T-helper 2 cell treated with Interferon-gamma antibody and Interleukin-4, amounts not matched to agents 5 μg/mL and 100 μg/mL, for 36 hours (primary cell): ENCODE data around the gene TMIGD1.
"Not testable (repeated sequence)": the region's sequence is repeated elsewhere in the genome, so short reads cannot be mapped to it uniquely, and the experiment has no call there.

Source experiments
- DNase-seq: peaks from one replicate; pipeline ENCODE4 v3.0.0; 2021; ENCODE audit warnings: low spot score
- H3K27ac Mint-ChIP-seq: one replicate; pipeline ENCODE4 v1.8.0; 2021; ENCODE audit warnings: mild to moderate bottlenecking, mixed read lengths
- H3K27me3 Mint-ChIP-seq: one replicate; pipeline ENCODE4 v1.8.0; 2021; ENCODE audit warnings: low read depth, mixed read lengths
- H3K36me3 Mint-ChIP-seq: one replicate; pipeline ENCODE4 v1.8.0; 2021; ENCODE audit warnings: low read depth, mixed read lengths
- H3K4me1 Mint-ChIP-seq: one replicate; pipeline ENCODE4 v1.8.0; 2021; ENCODE audit warnings: low read depth, mixed read lengths
- H3K4me3 Mint-ChIP-seq: one replicate; pipeline ENCODE4 v1.8.0; 2022; ENCODE audit warnings: mild to moderate bottlenecking, moderate library complexity, mixed read lengths
- H3K9me3 Mint-ChIP-seq: one replicate; pipeline ENCODE4 v1.8.0; 2021; ENCODE audit warnings: mixed read lengths

Gene TMIGD1

GRCh38 chr17:30347488-30347887, 13.6 kb upstream of the TMIGD1 start:
- Mint-ChIP-seq H3K27me3 (no peaks in the 10 kb centered on the region), H3K4me3 (no peak overlapping the region), H3K27ac (no peak overlapping the region), H3K9me3 (no peaks in the 10 kb centered on the region), H3K4me1 (peaks cover 2% of the 10 kb centered on the region), H3K36me3 (no peaks in the 10 kb centered on the region)
- DNase-seq, result no peak

- Mint-ChIP-seq H3K4me3 (no peak overlapping the region), H3K36me3 (no peaks in the 10 kb centered on the region), H3K9me3 (no peaks in the 10 kb centered on the region), H3K27me3 (no peaks in the 10 kb centered on the region), H3K4me1 (peaks cover 2% of the 10 kb centered on the region), H3K27ac (no peak overlapping the region)
- no peak for DNase-seq
Observed at GRCh38 chr17:30346221-30346795, 12.5 kb upstream of the TMIGD1 start.

DNA sequence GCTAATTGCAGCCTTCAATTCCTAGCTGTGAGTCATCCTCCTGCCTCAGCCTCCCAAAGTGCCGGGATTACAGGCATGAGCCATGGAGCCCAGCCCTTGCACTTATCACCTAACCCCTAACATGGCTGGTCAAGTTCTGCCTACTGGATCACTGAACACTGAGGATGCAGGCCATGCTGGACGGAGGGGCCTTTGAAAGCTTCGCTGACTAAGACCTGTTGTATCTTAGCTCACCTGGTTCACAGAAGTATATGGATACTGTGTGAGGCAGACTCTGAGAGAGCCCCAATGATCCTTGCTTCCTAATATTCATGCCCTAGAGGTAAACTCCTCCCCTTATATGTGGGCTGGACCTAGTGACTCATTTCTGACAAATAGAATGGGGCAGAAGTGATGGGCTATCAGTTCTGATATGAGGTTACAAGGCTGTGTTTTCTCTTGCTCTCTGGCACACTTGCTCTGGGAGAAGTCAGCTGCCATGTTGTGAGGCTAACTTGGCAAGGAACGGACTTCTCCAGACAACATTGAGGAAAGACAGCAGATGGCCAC, 11.7 kb upstream of the TMIGD1 start:
- Mint-ChIP-seq H3K27ac (no peak overlapping the region), H3K4me3 (no peak overlapping the region), H3K27me3 (no peaks in the 10 kb centered on the region)

GRCh38 chr17:30345089-30345433, 11.2 kb upstream of the TMIGD1 start:
- Mint-ChIP-seq H3K4me1 (peaks cover 4% of the 10 kb centered on the region), H3K9me3 (no peaks in the 10 kb centered on the region), H3K27ac (no peak overlapping the region), H3K4me3 (no peak overlapping the region), H3K27me3 (no peaks in the 10 kb centered on the region), H3K36me3 (no peaks in the 10 kb centered on the region)
- DNase-seq, result no peak

More for the DNA sequence above, 11.7 kb upstream of the TMIGD1 start:
- H3K9me3 Mint-ChIP-seq, result no peaks in the 10 kb centered on the region
- peaks cover 2% of the 10 kb centered on the region for H3K4me1 Mint-ChIP-seq
- H3K36me3 Mint-ChIP-seq, result no peaks in the 10 kb centered on the region
- DNase-seq, result peak; percentile 17

- no peaks in the 10 kb centered on the region for H3K27me3 Mint-ChIP-seq
- DNase-seq, result no peak
- no peaks in the 10 kb centered on the region for H3K9me3 Mint-ChIP-seq
- no peaks in the 10 kb centered on the region for H3K36me3 Mint-ChIP-seq
- H3K4me1 Mint-ChIP-seq, result peaks cover 6% of the 10 kb centered on the region
- H3K27ac Mint-ChIP-seq, result no peak overlapping the region
- H3K4me3 Mint-ChIP-seq, result no peak overlapping the region
Observed at GRCh38 chr17:30344283-30345088, 10.6 kb upstream of the TMIGD1 start.

DNA sequence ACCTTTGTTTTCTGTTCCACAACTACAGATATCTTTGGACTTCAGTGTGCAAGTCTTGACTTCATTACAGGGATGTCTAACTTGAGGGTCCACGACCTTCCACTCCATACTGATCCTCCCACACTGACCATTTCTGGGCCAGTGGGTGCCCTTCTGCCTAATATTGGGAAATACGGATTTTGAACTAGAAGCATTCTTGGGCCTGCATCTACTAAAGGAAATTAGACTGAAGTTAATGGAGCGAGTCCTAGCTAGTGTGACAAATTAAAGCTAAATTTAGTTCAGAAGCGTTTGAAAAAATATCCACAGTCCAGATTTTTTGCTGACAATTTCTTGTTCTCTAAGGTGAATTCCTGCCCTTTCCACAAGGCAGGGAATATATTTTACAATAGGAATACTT, 9.9 kb upstream of the TMIGD1 start:
- Mint-ChIP-seq H3K27ac (no peak overlapping the region), H3K36me3 (no peaks in the 10 kb centered on the region), H3K27me3 (no peaks in the 10 kb centered on the region), H3K9me3 (no peaks in the 10 kb centered on the region), H3K4me1 (peaks cover 6% of the 10 kb centered on the region), H3K4me3 (no peak overlapping the region)
- DNase-seq, result no peak

DNA sequence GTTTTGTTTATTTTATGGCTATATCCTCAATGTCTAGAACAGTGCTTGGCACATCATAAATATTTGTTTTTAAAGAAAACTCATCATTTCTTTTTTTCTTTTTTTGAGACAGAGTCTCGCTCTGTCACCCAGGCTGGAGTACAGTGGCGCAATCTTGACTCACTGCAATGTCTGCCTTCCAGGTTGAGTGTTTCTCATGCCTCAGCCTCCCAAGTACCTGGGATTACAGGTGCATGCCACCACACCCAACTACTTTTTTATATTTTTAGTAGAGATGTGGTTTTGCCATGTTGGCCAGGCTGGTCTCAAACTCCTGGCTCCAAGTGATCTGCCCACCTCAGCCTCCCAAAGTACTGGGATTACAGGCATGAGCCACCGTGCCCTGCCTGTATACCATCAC, 9.4 kb upstream of the TMIGD1 start:
- not testable (repeated sequence) for H3K9me3 Mint-ChIP-seq, H3K4me1 Mint-ChIP-seq, H3K4me3 Mint-ChIP-seq, H3K36me3 Mint-ChIP-seq, H3K27me3 Mint-ChIP-seq, DNase-seq, H3K27ac Mint-ChIP-seq

- Mint-ChIP-seq H3K9me3 (no peaks in the 10 kb centered on the region), H3K36me3 (no peaks in the 10 kb centered on the region), H3K27me3 (no peaks in the 10 kb centered on the region), H3K27ac (no peak overlapping the region), H3K4me1 (peaks cover 6% of the 10 kb centered on the region), H3K4me3 (no peak overlapping the region)
- DNase-seq, result no peak
Observed at GRCh38 chr17:30341703-30342249, 7.9 kb upstream of the TMIGD1 start.

- no peaks in the 10 kb centered on the region for H3K36me3 Mint-ChIP-seq
- no peaks in the 10 kb centered on the region for H3K27me3 Mint-ChIP-seq
- no peaks in the 10 kb centered on the region for H3K9me3 Mint-ChIP-seq
- no peak overlapping the region for H3K27ac Mint-ChIP-seq
- H3K4me1 Mint-ChIP-seq, result peaks cover 7% of the 10 kb centered on the region
- no peak overlapping the region for H3K4me3 Mint-ChIP-seq
- no peak for DNase-seq
Observed at GRCh38 chr17:30340801-30341356, 7.0 kb upstream of the TMIGD1 start.

- no peak overlapping the region for H3K27ac Mint-ChIP-seq
- no peaks in the 10 kb centered on the region for H3K9me3 Mint-ChIP-seq
- H3K4me1 Mint-ChIP-seq, result peaks cover 12% of the 10 kb centered on the region
- H3K4me3 Mint-ChIP-seq, result no peak overlapping the region
- no peak for DNase-seq
- no peaks in the 10 kb centered on the region for H3K36me3 Mint-ChIP-seq
- H3K27me3 Mint-ChIP-seq, result no peaks in the 10 kb centered on the region
Observed at GRCh38 chr17:30339086-30339485, 5.2 kb upstream of the TMIGD1 start.

- Mint-ChIP-seq H3K4me3 (no peak overlapping the region), H3K9me3 (no peaks in the 10 kb centered on the region), H3K4me1 (peaks cover 25% of the 10 kb centered on the region), H3K36me3 (no peaks in the 10 kb centered on the region), H3K27me3 (no peaks in the 10 kb centered on the region), H3K27ac (no peak overlapping the region)
- no peak for DNase-seq
Observed at GRCh38 chr17:30337393-30337999, 3.6 kb upstream of the TMIGD1 start.

GRCh38 chr17:30336369-30337171, 2.7 kb upstream of the TMIGD1 start:
- Mint-ChIP-seq H3K9me3 (no peaks in the 10 kb centered on the region), H3K27ac (no peak overlapping the region), H3K4me3 (no peak overlapping the region)

DNA sequence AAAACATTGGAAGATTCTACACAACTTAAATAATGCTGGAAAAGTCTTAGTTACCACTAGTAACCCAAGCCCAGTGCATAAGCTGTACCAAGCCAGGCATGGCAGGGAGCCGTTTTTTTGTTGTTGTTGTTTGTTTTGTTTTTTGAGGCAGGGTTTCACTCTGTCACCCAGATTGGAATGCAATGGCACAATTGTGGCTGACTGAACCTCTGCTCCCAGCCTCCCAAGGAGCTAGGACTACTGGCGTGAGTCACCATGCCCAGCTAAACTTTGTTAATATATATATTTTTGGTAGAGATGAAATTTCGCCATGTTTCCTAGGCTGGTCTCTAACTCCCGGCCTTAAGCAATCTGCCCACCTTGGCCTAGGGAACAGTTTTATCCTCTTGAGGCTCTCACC, 564 bp upstream of the TMIGD1 start:
- no peaks in the 10 kb centered on the region for H3K36me3 Mint-ChIP-seq
- H3K9me3 Mint-ChIP-seq, result no peaks in the 10 kb centered on the region
- no peak for DNase-seq
- H3K4me3 Mint-ChIP-seq, result no peak overlapping the region
- H3K27me3 Mint-ChIP-seq, result no peaks in the 10 kb centered on the region
- peaks cover 41% of the 10 kb centered on the region for H3K4me1 Mint-ChIP-seq
- H3K27ac Mint-ChIP-seq, result no peak overlapping the region

More at GRCh38 chr17:30336369-30337171, 2.7 kb upstream of the TMIGD1 start:
- H3K36me3 Mint-ChIP-seq, result no peaks in the 10 kb centered on the region
- peaks cover 32% of the 10 kb centered on the region for H3K4me1 Mint-ChIP-seq
- peak; percentile 52 for DNase-seq
- H3K27me3 Mint-ChIP-seq, result no peaks in the 10 kb centered on the region
